GM12878 (cell line): ENCODE results near the gene HOXD12. TPM values are rescaled to one million over a fixed set of nuclear protein-coding genes. Genes with fewer than 3 reads are reported as not detected.

Experiments
- ATAC-seq: fragments of 200-7000 bp; cut with Tn5 transposase; 3 replicates; pipeline ENCODE4 v1.9.1; 2020; ENCODE audit warnings: mild to moderate bottlenecking, moderate library complexity
- BruUV-seq: library from RNA; stranded (reverse); fragments of 400-500 nt; replicated peaks from 2 replicates; lab custom pipeline; 2021; lab: Mats Ljungman, UMichigan
- CTCF ChIA-PET: fragments of 300-600 bp; sonication (Branson Sonifier 250); formaldehyde crosslinking; extraction: SDS; loops from one replicate; lab custom pipeline; 2021; ENCODE audit warnings: inconsistent platforms; lab: Yijun Ruan, JAX
- POLR2A ChIA-PET: fragments of 350-600 bp; formaldehyde crosslinking; extraction: SDS; loops from one replicate; lab custom pipeline; 2021; ENCODE audit warnings: inconsistent platforms; lab: Charles Lee
- RAD21 ChIA-PET: fragments of 300-600 bp; sonication (Branson Sonifier 250); formaldehyde crosslinking; loops from one replicate; lab custom pipeline; 2023; ENCODE audit warnings: antibody characterized with exemption; ENCODE audit not compliant: unreplicated experiment; lab: Charles Lee
- SMC1A ChIA-PET: fragments of 300-600 bp; sonication (Branson Sonifier 250); formaldehyde crosslinking; loops from one replicate; lab custom pipeline; 2023; ENCODE audit not compliant: unreplicated experiment, uncharacterized antibody; lab: Charles Lee
- DNase-seq: peaks from one replicate; pipeline ENCODE4 v3.0.0-alpha.2; 2011; ENCODE audit warnings: low read depth, low spot score
- FAIRE-seq: peaks from 3 replicates; lab custom pipeline; 2011; peaks lifted over from hg19 to GRCh38; lab: Jason Lieb, UNC
- H2AFZ ChIP-seq: 2 replicates; pipeline ENCODE4 v1.6.0; 2011; ENCODE audit warnings: low read depth, low read length, control low read depth; ENCODE audit not compliant: control insufficient read depth
- H3K27ac ChIP-seq: 2 replicates; pipeline ENCODE4 v1.5.1; 2011; ENCODE audit warnings: control low read depth; ENCODE audit not compliant: control insufficient read depth, insufficient read depth
- H3K27me3 ChIP-seq, 2 experiments: replicated peaks in 1 of 2; 2 replicates each; pipeline versions ENCODE4 v1.6.0 to v1.6.1; 2011; ENCODE audit warnings: low read length in 1 of 2; ENCODE audit not compliant: control insufficient read depth in 2 of 2, insufficient read depth in 2 of 2
- H3K36me3 ChIP-seq, 2 experiments: 2 replicates each; pipeline ENCODE4 v1.5.1; 2011; ENCODE audit warnings: low read length in 1 of 2; ENCODE audit not compliant: control insufficient read depth in 2 of 2, insufficient read depth in 2 of 2
- H3K4me1 ChIP-seq: 2 replicates; pipeline ENCODE4 v1.6.1; 2011; ENCODE audit warnings: mild to moderate bottlenecking, low read length, moderate library complexity, mixed read lengths; ENCODE audit not compliant: control insufficient read depth, insufficient read depth
- H3K4me2 ChIP-seq: 2 replicates; pipeline ENCODE4 v1.6.0; 2011; ENCODE audit warnings: control low read depth; ENCODE audit not compliant: control insufficient read depth, insufficient read depth
- H3K4me3 ChIP-seq: fragments of 200-600 bp; sonication (generic); 2 replicates; pipeline ENCODE4 v1.5.1; 2016
- H3K79me2 ChIP-seq: 2 replicates; pipeline ENCODE4 v1.6.0; 2011; ENCODE audit warnings: low read length; ENCODE audit not compliant: control insufficient read depth, insufficient read depth
- H3K9ac ChIP-seq: 2 replicates; pipeline ENCODE4 v1.8.0; 2011; ENCODE audit warnings: low read length, control low read depth, mixed read lengths; ENCODE audit not compliant: control insufficient read depth, insufficient read depth
- H3K9me3 ChIP-seq: replicated peaks from 3 replicates; pipeline ENCODE4 v1.5.1; 2011; ENCODE audit warnings: mild to moderate bottlenecking, low read length; ENCODE audit not compliant: control insufficient read depth, insufficient read depth
- H4K20me1 ChIP-seq: 2 replicates; pipeline ENCODE4 v1.6.0; 2011; ENCODE audit not compliant: control insufficient read depth, insufficient read depth
- BCL3 ChIP-seq: IDR thresholded peaks from 2 replicates; pipeline ENCODE4 v1.6.1; 2011; ENCODE audit warnings: borderline replicate concordance, low read depth, mild to moderate bottlenecking, moderate library complexity, low read length; ENCODE audit not compliant: insufficient read depth, poor library complexity, severe bottlenecking
- CBFB ChIP-seq: IDR thresholded peaks from 2 replicates; pipeline ENCODE4 v1.6.1; 2016; ENCODE audit warnings: antibody characterized with exemption, low read depth
- CBX3 ChIP-seq: fragments of 200-600 bp; sonication (generic); IDR thresholded peaks from 2 replicates; pipeline ENCODE4 v1.6.1; 2016; ENCODE audit warnings: low read depth, borderline replicate concordance
- RAD21 ChIP-seq: IDR thresholded peaks from 2 replicates; pipeline ENCODE4 v1.6.1; 2011; ENCODE audit warnings: mild to moderate bottlenecking, low read depth, low read length, moderate library complexity; ENCODE audit not compliant: insufficient read depth
- RB1 ChIP-seq: fragments of 450-650 bp; formaldehyde crosslinking; IDR thresholded peaks from 2 replicates; pipeline ENCODE4 v1.6.1; 2017; ENCODE audit warnings: mild to moderate bottlenecking, borderline replicate concordance
- RELB ChIP-seq: fragments of 450-650 bp; IDR thresholded peaks from 2 replicates; pipeline ENCODE4 v1.6.1; 2017; ENCODE audit warnings: low read depth, mild to moderate bottlenecking, moderate library complexity
- SIN3A ChIP-seq: IDR thresholded peaks from 2 replicates; pipeline ENCODE4 v1.6.1; 2012; ENCODE audit warnings: low read depth, low read length, improper control_type of control experiment
- WGBS: methylation state at CpG from one replicate; pipeline ENCODE4 v1.1.6; 2016; ENCODE audit warnings: low lambda C conversion rate; ENCODE audit not compliant: insufficient replicate concordance, insufficient coverage; ENCODE audit errors: missing lambda C conversion rate; 5-methylcytosine and 5-hydroxymethylcytosine counted together
- in situ Hi-C: fragments of 300-500 bp; cut with MboI; formaldehyde crosslinking; loops from 9 replicates; pipeline ENCODE4 v1.14.3; 2018; ENCODE audit warnings: mixed read lengths
- intact Hi-C: fragments of 100-400 bp; cut with micrococcal nuclease; formaldehyde crosslinking; loops from one replicate; pipeline ENCODE4 v1.14.2; 2022; ENCODE audit not compliant: unreplicated experiment
- polyA plus RNA-seq, 11 experiments: library from polyadenylated mRNA; depleted of rRNA in 4 of 11; unstranded in 6 of 11; stranded (reverse) in 5 of 11; fragments of >200 nt; fragmentation: Nextera tagmentation in 4 of 11; fragmentation: Illumina TruSeq in 1 of 11; extraction: Ambion mirVana in 4 of 11; extraction: Trizol in 1 of 11; gene quantifications; 1 replicate in 1 of 11; 2 replicates in 10 of 11; pipeline versions ENCODE4 v1.2.1 to v1.2.3, GENCODE V29; 2011 to 2016; ENCODE audit warnings: inconsistent platforms in 2 of 11, missing spikeins in 2 of 11, low read depth in 1 of 11
- total RNA-seq, 4 experiments: library from RNA; depleted of rRNA in 3 of 4; stranded (reverse); fragments of >200 nt in 3 of 4; fragmentation: Illumina TruSeq in 1 of 4; extraction: Trizol in 1 of 4; gene quantifications; 2 replicates each; pipeline versions ENCODE4 v1.2.1 to v1.2.3, GENCODE V29; 2013 to 2021
- TF ChIP-seq, protein P1 (sequence below): fragments of 450-650 bp; IDR thresholded peaks from 2 replicates; pipeline ENCODE4 v1.6.1; 2017; ENCODE audit warnings: mild to moderate bottlenecking, moderate library complexity
- TF ChIP-seq, protein P2 (sequence below): IDR thresholded peaks from 2 replicates; pipeline ENCODE4 v1.6.1; 2011; ENCODE audit warnings: mild to moderate bottlenecking, low read depth, low read length, moderate library complexity; ENCODE audit not compliant: insufficient replicate concordance

Gene HOXD12
- total and polyA plus RNA-seq, 10 of the 15 experiments (the other 5 are each of a cell fraction or from before 2014, with no cell fraction given): not detected

DNA sequence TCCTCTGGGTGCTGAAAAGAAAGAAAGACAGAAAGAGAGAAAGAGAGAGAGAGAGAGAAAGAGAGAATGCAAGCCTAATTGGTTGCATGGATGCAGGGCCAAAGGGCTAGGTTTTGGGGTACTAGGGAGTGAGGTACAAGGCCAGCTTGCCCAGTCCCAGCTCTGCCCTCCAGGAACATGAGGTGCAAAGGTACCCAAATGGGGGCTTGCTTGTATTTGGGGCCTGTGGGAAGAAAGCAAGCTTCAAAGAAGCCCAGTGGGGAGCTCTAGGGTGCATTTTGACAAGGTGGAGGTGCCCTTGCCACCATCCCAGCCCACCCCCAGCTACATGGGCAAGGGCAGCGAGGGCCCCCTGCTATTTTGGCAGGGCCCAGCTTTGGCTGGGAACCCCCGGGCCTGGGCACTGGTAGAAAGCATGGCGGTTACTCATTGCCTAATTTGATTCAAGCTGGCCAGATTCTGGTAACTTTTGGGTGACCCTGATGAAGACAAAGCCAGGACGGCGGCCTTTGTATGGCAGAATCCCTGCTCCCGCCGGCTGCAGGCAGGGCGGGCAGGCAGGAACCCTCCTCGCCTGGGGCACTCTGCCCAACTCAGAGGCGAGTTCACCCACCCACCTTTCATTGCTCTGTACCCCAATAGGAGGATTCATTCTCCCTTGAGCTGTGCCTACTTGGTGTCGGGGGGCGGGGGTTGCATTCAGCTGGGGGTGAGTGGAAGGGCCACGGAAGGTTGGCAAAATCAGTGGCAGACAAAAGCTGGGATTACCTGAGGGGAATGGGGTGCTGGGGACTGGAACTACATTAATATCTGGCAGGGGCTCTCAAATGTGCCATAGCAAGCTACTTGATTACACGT is 51.2 kb downstream of the HOXD12 start:
- Histone ChIP-seq H3K9ac (no peak overlapping the region), H3K9me3 (no peaks in the 10 kb centered on the region), H3K36me3 (no peaks in the 10 kb centered on the region), H3K79me2 (no peaks in the 10 kb centered on the region), H3K4me2 (no peak overlapping the region), H2AFZ (no peak overlapping the region), H3K4me1 (no peaks in the 10 kb centered on the region), H3K4me3 (no peak overlapping the region), H3K27ac (no peak overlapping the region), H4K20me1 (no peaks in the 10 kb centered on the region), H3K27me3 (peaks cover 12 to 43% of the 10 kb centered on the region in 2 experiments)
- TF ChIP-seq SIN3A (no peak), RB1 (no peak), CBFB (no peak), CBX3 (no peak), RELB (no peak), RAD21 (no peak), BCL3 (no peak)
- TF ChIP-seq, protein P1, sequence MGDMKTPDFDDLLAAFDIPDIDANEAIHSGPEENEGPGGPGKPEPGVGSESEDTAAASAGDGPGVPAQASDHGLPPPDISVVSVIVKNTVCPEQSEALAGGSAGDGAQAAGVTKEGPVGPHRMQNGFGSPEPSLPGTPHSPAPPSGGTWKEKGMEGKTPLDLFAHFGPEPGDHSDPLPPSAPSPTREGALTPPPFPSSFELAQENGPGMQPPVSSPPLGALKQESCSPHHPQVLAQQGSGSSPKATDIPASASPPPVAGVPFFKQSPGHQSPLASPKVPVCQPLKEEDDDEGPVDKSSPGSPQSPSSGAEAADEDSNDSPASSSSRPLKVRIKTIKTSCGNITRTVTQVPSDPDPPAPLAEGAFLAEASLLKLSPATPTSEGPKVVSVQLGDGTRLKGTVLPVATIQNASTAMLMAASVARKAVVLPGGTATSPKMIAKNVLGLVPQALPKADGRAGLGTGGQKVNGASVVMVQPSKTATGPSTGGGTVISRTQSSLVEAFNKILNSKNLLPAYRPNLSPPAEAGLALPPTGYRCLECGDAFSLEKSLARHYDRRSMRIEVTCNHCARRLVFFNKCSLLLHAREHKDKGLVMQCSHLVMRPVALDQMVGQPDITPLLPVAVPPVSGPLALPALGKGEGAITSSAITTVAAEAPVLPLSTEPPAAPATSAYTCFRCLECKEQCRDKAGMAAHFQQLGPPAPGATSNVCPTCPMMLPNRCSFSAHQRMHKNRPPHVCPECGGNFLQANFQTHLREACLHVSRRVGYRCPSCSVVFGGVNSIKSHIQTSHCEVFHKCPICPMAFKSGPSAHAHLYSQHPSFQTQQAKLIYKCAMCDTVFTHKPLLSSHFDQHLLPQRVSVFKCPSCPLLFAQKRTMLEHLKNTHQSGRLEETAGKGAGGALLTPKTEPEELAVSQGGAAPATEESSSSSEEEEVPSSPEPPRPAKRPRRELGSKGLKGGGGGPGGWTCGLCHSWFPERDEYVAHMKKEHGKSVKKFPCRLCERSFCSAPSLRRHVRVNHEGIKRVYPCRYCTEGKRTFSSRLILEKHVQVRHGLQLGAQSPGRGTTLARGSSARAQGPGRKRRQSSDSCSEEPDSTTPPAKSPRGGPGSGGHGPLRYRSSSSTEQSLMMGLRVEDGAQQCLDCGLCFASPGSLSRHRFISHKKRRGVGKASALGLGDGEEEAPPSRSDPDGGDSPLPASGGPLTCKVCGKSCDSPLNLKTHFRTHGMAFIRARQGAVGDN: no peak
- TF ChIP-seq, protein P2, sequence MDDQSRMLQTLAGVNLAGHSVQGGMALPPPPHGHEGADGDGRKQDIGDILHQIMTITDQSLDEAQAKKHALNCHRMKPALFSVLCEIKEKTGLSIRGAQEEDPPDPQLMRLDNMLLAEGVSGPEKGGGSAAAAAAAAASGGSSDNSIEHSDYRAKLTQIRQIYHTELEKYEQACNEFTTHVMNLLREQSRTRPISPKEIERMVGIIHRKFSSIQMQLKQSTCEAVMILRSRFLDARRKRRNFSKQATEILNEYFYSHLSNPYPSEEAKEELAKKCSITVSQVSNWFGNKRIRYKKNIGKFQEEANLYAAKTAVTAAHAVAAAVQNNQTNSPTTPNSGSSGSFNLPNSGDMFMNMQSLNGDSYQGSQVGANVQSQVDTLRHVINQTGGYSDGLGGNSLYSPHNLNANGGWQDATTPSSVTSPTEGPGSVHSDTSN: no peak
- no TSS peak for BruUV-seq
- no peak for ATAC-seq
- no peak for FAIRE-seq
- WGBS: 14% methylated on average over 14 of the region's 14 CpGs
- in situ Hi-C loops (no loop called here), intact Hi-C loops (no loop called here)
- no peak for DNase-seq
- ChIA-PET SMC1A (interaction anchor here (1.0 kb wide), 1 partner anchor 998 kb away, joined by 3 read pairs; no protein-coding TSS in a partner anchor), POLR2A (no interaction called here), RAD21 (interaction anchor here (1.0 to 1.2 kb wide), 3 partner anchors 10 to 304 kb away, joined by 4 read pairs; no protein-coding TSS in a partner anchor), CTCF (interaction anchor here (1.5 kb wide), 1 partner anchor 501 kb away, joined by 3 read pairs; no protein-coding TSS in a partner anchor)
